CD8-positive, alpha-beta memory T cell (primary cell): ENCODE measurements around the gene UQCR11. TPM values are rescaled to one million over a fixed set of nuclear protein-coding genes. Genes with fewer than 3 reads are reported as not detected.
"Not testable (repeated sequence)": the region's sequence is repeated elsewhere in the genome, so short reads cannot be mapped to it uniquely, and the experiment has no call there.

Source experiments
- CTCF ChIA-PET: fragments of 350-600 bp; sonication (Branson Sonifier 250); formaldehyde crosslinking; loops from one replicate; lab custom pipeline; 2021; ENCODE audit warnings: antibody characterized with exemption; lab: Charles Lee
- POLR2A ChIA-PET: fragments of 350-600 bp; sonication (Branson Sonifier 250); formaldehyde crosslinking; loops from one replicate; lab custom pipeline; 2021; ENCODE audit warnings: antibody characterized with exemption; lab: Charles Lee
- DNase-seq, 5 donors: peaks; one replicate each; pipeline versions ENCODE4 v3.0.0 to v3.0.0-alpha.2; 2020 to 2022; ENCODE audit warnings: mixed read lengths in 1 of 5
- H3K27ac ChIP-seq: one replicate; pipeline ENCODE4 v1.7.0; 2013; ENCODE audit warnings: low read depth, mild to moderate bottlenecking, low read length, moderate library complexity
- H3K27me3 ChIP-seq: 2 replicates; pipeline ENCODE4 v1.7.0; 2013; ENCODE audit warnings: low read length, mild to moderate bottlenecking; ENCODE audit not compliant: insufficient read depth, poor library complexity, severe bottlenecking
- H3K36me3 ChIP-seq: 2 replicates; pipeline ENCODE4 v1.7.0; 2013; ENCODE audit warnings: mild to moderate bottlenecking, low read length, moderate library complexity; ENCODE audit not compliant: insufficient read depth
- H3K4me1 ChIP-seq: 2 replicates; pipeline ENCODE4 v1.7.0; 2013; ENCODE audit warnings: mild to moderate bottlenecking, low read length, moderate library complexity; ENCODE audit not compliant: insufficient read depth
- H3K4me3 ChIP-seq: 2 replicates; pipeline ENCODE4 v1.7.0; 2013; ENCODE audit warnings: mild to moderate bottlenecking, low read length
- H3K9me3 ChIP-seq: 2 replicates; pipeline ENCODE4 v1.7.0; 2013; ENCODE audit warnings: mild to moderate bottlenecking, low read length
- H3K27ac Mint-ChIP-seq, 8 donors: one replicate each; pipeline ENCODE4 v1.8.0; 2020 to 2021; ENCODE audit warnings: mixed read lengths in 8 of 8, mild to moderate bottlenecking in 6 of 8, inconsistent platforms in 3 of 8, moderate library complexity in 3 of 8
- H3K27me3 Mint-ChIP-seq, 2 donors: one replicate each; pipeline ENCODE4 v1.8.0; 2020 to 2021; ENCODE audit warnings: mixed read lengths in 2 of 2, mild to moderate bottlenecking in 1 of 2, moderate library complexity in 1 of 2
- H3K36me3 Mint-ChIP-seq, 3 donors: one replicate each; pipeline ENCODE4 v1.8.0; 2020 to 2021; ENCODE audit warnings: mixed read lengths in 3 of 3, inconsistent platforms in 1 of 3, mild to moderate bottlenecking in 1 of 3
- H3K4me1 Mint-ChIP-seq, 3 donors: one replicate each; pipeline ENCODE4 v1.8.0; 2020 to 2021; ENCODE audit warnings: mixed read lengths in 3 of 3, inconsistent platforms in 1 of 3, mild to moderate bottlenecking in 1 of 3
- H3K4me3 Mint-ChIP-seq, 7 donors: one replicate each; pipeline ENCODE4 v1.8.0; 2020 to 2021; ENCODE audit warnings: mixed read lengths in 7 of 7, mild to moderate bottlenecking in 6 of 7, moderate library complexity in 4 of 7, inconsistent platforms in 2 of 7
- H3K9me3 Mint-ChIP-seq, 5 donors: one replicate each; pipeline ENCODE4 v1.8.0; 2020 to 2022; ENCODE audit warnings: mixed read lengths in 5 of 5, mild to moderate bottlenecking in 3 of 5, moderate library complexity in 2 of 5, inconsistent platforms in 1 of 5
- polyA plus RNA-seq: library from polyadenylated mRNA; unstranded; fragments of 300-500 nt; fragmentation: Illumina TruSeq; gene quantifications from one replicate; pipeline ENCODE4 v1.2.3, GENCODE V29; 2021
- total RNA-seq, 2 experiments: library from RNA; stranded (reverse); gene quantifications; one replicate each; pipeline ENCODE4 v1.2.3, GENCODE V29; 2021

Gene UQCR11
- total and polyA plus RNA-seq, 3 experiments from 2014 or later, result 239 to 613 (median 266) TPM

DNA sequence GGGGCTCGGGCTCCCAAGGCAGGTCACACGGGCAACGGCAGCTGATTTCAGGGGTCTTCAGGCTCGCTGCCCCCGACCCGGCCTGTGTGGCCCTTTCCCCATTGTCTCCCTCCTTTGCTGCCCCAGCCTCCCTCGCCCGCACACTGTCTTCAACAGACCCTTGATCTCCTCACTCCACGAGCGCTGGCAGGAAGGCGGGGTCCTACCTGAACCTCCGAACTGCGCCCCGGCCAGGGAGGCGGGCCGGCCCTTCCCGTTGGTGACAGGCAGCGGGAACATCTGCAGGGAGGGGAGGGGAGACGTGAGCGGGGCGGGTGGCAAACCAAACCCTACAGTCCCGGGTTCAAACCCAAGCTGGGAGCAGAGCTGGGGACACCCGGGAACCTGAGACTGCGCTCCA lies 40.9 kb upstream of the UQCR11 start:
- no peak overlapping the region for H3K27ac ChIP-seq
- Mint-ChIP-seq H3K4me3 (peak overlapping the region in 1 of 7 donors; percentile 73), H3K27ac (peak overlapping the region in 2 of 8 donors; percentile 29 to 70), H3K9me3 (no peaks in the 10 kb centered on the region), H3K27me3 (peaks cover 0 to 2% of the 10 kb centered on the region in 2 donors), H3K4me1 (peaks cover 9 to 17% (median 15%) of the 10 kb centered on the region in 3 donors), H3K36me3 (peaks cover 0 to 45% (median 3%) of the 10 kb centered on the region in 3 donors)
- H3K27me3 ChIP-seq, result no peaks in the 10 kb centered on the region
- CTCF ChIA-PET, result no interaction called here
- H3K4me1 ChIP-seq, result peaks cover 12% of the 10 kb centered on the region
- no peak for DNase-seq
- no peaks in the 10 kb centered on the region for H3K9me3 ChIP-seq
- POLR2A ChIA-PET, result no interaction called here
- H3K4me3 ChIP-seq, result no peak overlapping the region
- H3K36me3 ChIP-seq, result no peaks in the 10 kb centered on the region

GRCh38 chr19:1645299-1645698 lies 40.0 kb upstream of the UQCR11 start:
- Mint-ChIP-seq H3K27ac (peak overlapping the region in 1 of 8 donors; percentile 18), H3K9me3 (no peaks in the 10 kb centered on the region), H3K36me3 (peaks cover 0 to 42% (median 3%) of the 10 kb centered on the region in 3 donors), H3K27me3 (no peaks in the 10 kb centered on the region), H3K4me1 (peaks cover 4 to 8% (median 7%) of the 10 kb centered on the region in 3 donors), H3K4me3 (no peak overlapping the region)
- Histone ChIP-seq H3K4me3 (no peak overlapping the region), H3K9me3 (no peaks in the 10 kb centered on the region), H3K4me1 (peaks cover 3% of the 10 kb centered on the region), H3K36me3 (no peaks in the 10 kb centered on the region), H3K27ac (no peak overlapping the region), H3K27me3 (no peaks in the 10 kb centered on the region)
- ChIA-PET POLR2A (no interaction called here), CTCF (no interaction called here)
- no peak for DNase-seq

DNA sequence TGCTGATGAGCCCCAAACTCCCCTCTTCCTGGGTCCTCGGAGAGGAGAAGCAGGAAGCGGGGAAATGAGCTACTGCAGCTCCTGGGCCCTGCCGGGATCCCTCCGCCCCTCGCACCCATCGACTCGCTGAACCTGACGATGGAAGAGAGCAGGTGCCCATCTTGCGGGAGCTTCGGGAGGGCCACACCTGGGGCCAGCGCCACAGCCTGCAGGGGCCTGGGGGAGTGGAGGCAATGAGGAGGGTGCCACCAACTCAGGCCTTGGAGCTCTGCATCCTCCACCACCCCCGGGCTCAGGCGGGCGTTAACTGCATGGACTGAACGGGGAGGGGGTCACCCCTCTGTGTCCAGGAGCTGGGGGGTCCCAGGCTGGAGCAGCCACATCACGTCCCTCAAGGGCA lies 38.8 kb upstream of the UQCR11 start:
- no peaks in the 10 kb centered on the region for H3K27me3 Mint-ChIP-seq
- no peaks in the 10 kb centered on the region for H3K9me3 Mint-ChIP-seq
- ChIA-PET POLR2A (no interaction called here), CTCF (interaction anchor here (0.7 kb wide), 1 partner anchor 97 kb away, joined by 3 read pairs; no protein-coding TSS in a partner anchor)
- Histone ChIP-seq H3K27ac (no peak overlapping the region), H3K27me3 (no peaks in the 10 kb centered on the region), H3K4me3 (no peak overlapping the region), H3K4me1 (no peaks in the 10 kb centered on the region), H3K9me3 (no peaks in the 10 kb centered on the region), H3K36me3 (no peaks in the 10 kb centered on the region)
- DNase-seq, result no peak
- H3K4me1 Mint-ChIP-seq, result peaks cover 1 to 6% (median 4%) of the 10 kb centered on the region in 3 donors
- H3K27ac Mint-ChIP-seq, result no peak overlapping the region
- no peak overlapping the region for H3K4me3 Mint-ChIP-seq
- H3K36me3 Mint-ChIP-seq, result peaks cover 0 to 50% (median 7%) of the 10 kb centered on the region in 3 donors

DNA sequence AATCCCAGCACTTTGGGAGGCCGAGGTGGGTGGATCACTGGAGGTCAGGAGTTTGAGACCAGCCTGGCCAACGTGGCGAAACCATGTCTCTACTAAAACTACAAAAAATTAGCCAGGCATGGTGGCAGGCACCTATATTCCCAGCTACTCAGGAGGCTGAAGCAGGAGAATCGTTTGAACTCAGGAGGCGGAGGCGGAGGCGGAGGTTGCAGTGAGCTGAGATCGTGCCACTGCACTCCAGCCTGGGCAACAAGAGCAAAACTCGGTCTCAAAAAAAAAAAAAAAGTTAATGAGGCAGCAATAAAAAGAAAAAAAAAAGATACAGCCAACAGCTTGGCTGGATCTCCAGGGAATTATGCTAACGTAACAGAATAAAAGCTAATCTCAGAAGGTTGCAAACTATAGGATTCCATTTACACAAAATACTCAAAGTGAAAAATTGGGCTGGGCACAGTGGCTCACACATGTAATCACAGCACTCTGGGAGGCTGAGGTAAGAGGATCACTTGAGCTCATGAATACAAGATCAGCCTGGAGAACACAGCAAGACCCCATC lies 35.7 kb upstream of the UQCR11 start:
- not testable (repeated sequence) for H3K9me3 ChIP-seq
- POLR2A ChIA-PET, result interaction anchor here (0.7 kb wide), 1 partner anchor 1193 kb away, joined by 5 read pairs; no protein-coding TSS in a partner anchor

DNA sequence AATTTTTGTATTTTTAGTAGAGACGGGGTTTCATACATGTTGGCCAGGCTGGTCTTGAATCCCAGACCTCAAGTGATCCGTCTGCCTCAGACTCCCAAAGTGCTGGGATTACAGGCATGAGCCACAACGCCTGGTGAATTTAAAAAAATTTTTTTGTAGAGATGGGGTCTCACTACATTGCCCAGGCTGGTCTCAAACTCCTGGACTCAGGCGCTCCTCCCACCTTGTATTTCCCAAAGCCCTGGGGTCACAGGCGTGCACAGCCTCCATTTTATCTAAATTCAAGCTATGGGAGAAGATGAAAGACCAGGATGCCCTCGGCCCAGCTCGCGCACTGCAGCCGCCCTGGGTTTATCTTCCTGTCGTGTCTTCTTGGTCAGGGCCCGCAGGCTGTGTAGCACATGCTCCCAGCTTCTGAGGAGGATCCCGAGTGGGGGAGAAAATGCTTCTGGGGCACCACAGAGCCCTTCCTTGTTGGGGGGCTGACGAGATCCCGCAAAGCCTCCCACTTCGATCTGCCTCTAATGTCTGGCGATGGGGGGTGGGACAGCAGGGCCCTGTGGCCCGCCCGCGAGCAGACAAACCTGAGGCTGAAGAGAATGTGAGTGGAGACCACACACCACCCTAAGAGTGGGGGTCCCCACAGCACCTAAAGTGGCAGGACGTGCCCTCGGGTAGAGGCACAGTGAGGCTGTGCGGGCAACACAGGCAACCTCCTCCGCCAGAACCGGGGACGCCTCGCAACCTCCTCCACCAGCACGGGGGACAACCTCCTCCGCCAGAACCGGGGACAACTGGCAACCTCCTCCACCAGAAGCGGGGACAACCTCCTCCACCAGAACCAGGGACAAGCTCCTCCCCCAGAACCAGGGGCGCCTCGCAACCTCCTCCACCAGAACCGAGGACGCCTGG lies 31.3 kb upstream of the UQCR11 start:
- Histone ChIP-seq H3K4me3 (no peak overlapping the region), H3K9me3 (no peaks in the 10 kb centered on the region), H3K4me1 (no peaks in the 10 kb centered on the region), H3K27me3 (no peaks in the 10 kb centered on the region), H3K36me3 (peaks cover 10% of the 10 kb centered on the region), H3K27ac (no peak overlapping the region)
- POLR2A ChIA-PET, result no interaction called here
- CTCF ChIA-PET, result no interaction called here
- H3K27me3 Mint-ChIP-seq, result no peaks in the 10 kb centered on the region
- peaks cover 7 to 9% (median 8%) of the 10 kb centered on the region in 3 donors for H3K4me1 Mint-ChIP-seq
- peaks cover 0 to 61% (median 4%) of the 10 kb centered on the region in 3 donors for H3K36me3 Mint-ChIP-seq
- peak overlapping the region in 1 of 8 donors; percentile 75 for H3K27ac Mint-ChIP-seq
- H3K9me3 Mint-ChIP-seq, result no peaks in the 10 kb centered on the region
- no peak for DNase-seq
- no peak overlapping the region for H3K4me3 Mint-ChIP-seq

More for the DNA sequence above, 35.7 kb upstream of the UQCR11 start:
- H3K4me3 ChIP-seq, CTCF ChIA-PET, DNase-seq, H3K27ac Mint-ChIP-seq, H3K9me3 Mint-ChIP-seq, H3K27me3 ChIP-seq, H3K36me3 ChIP-seq, H3K4me1 Mint-ChIP-seq, H3K27me3 Mint-ChIP-seq, H3K4me3 Mint-ChIP-seq, H3K4me1 ChIP-seq, H3K27ac ChIP-seq: not testable (repeated sequence)
- peaks cover 0 to 65% (median 7%) of the 10 kb centered on the region in 3 donors for H3K36me3 Mint-ChIP-seq

- Histone ChIP-seq H3K4me3 (no peak overlapping the region), H3K4me1 (no peaks in the 10 kb centered on the region), H3K27ac (no peak overlapping the region), H3K36me3 (peaks cover 10% of the 10 kb centered on the region), H3K9me3 (no peaks in the 10 kb centered on the region), H3K27me3 (no peaks in the 10 kb centered on the region)
- Mint-ChIP-seq H3K9me3 (no peaks in the 10 kb centered on the region), H3K4me1 (peaks cover 6 to 9% (median 7%) of the 10 kb centered on the region in 3 donors), H3K27ac (no peak overlapping the region), H3K36me3 (peaks cover 0 to 58% (median 4%) of the 10 kb centered on the region in 3 donors), H3K27me3 (no peaks in the 10 kb centered on the region), H3K4me3 (no peak overlapping the region)
- CTCF ChIA-PET, result no interaction called here
- DNase-seq, result no peak
- POLR2A ChIA-PET, result no interaction called here
Observed at GRCh38 chr19:1634938-1635243, 29.6 kb upstream of the UQCR11 start.

DNA sequence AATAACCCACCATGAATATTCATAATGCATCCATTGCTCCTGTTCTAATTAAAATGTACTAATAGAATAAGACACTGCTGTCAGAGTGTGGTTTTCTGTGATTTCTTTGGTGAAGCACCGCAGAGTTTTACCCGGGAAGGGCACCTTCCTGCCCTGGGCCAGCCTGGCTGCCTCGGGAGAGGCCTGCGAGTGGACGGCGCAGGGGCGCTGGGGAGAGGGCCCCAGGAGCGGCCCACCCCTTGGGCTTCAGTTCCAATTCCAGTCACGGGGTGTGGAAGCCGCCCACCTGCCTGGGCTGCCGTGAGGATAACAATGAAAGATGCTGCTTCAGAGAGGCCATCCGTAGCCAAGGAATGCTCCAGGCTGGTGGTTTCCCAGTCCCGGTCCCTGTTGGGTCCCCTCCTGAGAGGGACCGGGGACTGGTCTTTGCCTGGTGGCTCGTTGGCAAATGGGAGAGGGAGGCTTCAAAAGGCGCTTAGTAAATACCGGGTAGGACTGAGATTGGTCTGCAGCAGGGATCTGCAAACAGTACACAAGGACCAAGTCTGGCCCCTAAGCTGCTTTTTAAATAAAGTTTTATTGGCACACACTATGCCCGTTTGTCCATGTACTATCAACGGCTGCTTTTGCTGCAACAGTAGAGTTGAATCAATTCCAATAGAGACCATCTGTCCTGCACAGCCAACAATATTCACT lies 29.1 kb upstream of the UQCR11 start:
- H3K36me3 Mint-ChIP-seq, result peaks cover 0 to 55% (median 2%) of the 10 kb centered on the region in 3 donors
- CTCF ChIA-PET, result no interaction called here
- no peaks in the 10 kb centered on the region for H3K9me3 ChIP-seq
- POLR2A ChIA-PET, result no interaction called here
- no peaks in the 10 kb centered on the region for H3K4me1 ChIP-seq
- no peak overlapping the region for H3K27ac Mint-ChIP-seq
- no peak overlapping the region for H3K27ac ChIP-seq
- no peak overlapping the region for H3K4me3 Mint-ChIP-seq
- H3K36me3 ChIP-seq, result peaks cover 10% of the 10 kb centered on the region
- no peaks in the 10 kb centered on the region for H3K27me3 ChIP-seq
- no peaks in the 10 kb centered on the region for H3K27me3 Mint-ChIP-seq
- no peak for DNase-seq
- no peaks in the 10 kb centered on the region for H3K9me3 Mint-ChIP-seq
- peaks cover 4 to 7% (median 5%) of the 10 kb centered on the region in 3 donors for H3K4me1 Mint-ChIP-seq
- H3K4me3 ChIP-seq, result no peak overlapping the region
